Keratinocyte (primary cell): Measurements from ENCODE around the gene TOM1L2. TPM values are rescaled to one million over a fixed set of nuclear protein-coding genes. Genes with fewer than 3 reads are reported as not detected.

Experiments
- DNase-seq: peaks from one replicate; pipeline ENCODE4 v3.0.0-alpha.2; 2011; ENCODE audit warnings: low read depth, missing footprints, low spot score
- FAIRE-seq: peaks from 2 replicates; lab custom pipeline; 2011; peaks lifted over from hg19 to GRCh38; lab: Jason Lieb, UNC
- H2AFZ ChIP-seq: 2 replicates; pipeline ENCODE4 v1.6.0; 2012; ENCODE audit warnings: low read length, control low read depth, inconsistent platforms; ENCODE audit not compliant: control insufficient read depth
- H3K27ac ChIP-seq: 2 replicates; pipeline ENCODE4 v1.5.1; 2011; ENCODE audit warnings: low read length; ENCODE audit not compliant: control insufficient read depth, insufficient read depth
- H3K27me3 ChIP-seq: 3 replicates; pipeline ENCODE4 v1.6.0; 2011; ENCODE audit warnings: low read length; ENCODE audit not compliant: control insufficient read depth, insufficient read depth; ENCODE audit errors: extremely low read depth
- H3K36me3 ChIP-seq, 2 experiments: 2 replicates in 1 of 2; 3 replicates in 1 of 2; pipeline ENCODE4 v1.5.1; 2011; ENCODE audit warnings: low read length in 2 of 2, mild to moderate bottlenecking in 1 of 2; ENCODE audit not compliant: control insufficient read depth in 2 of 2, insufficient read depth in 2 of 2; ENCODE audit errors: extremely low read depth in 1 of 2
- H3K4me1 ChIP-seq: 3 replicates; pipeline ENCODE4 v1.5.1; 2011; ENCODE audit warnings: low read length; ENCODE audit not compliant: control insufficient read depth, insufficient read depth; ENCODE audit errors: extremely low read depth
- H3K4me2 ChIP-seq: 3 replicates; pipeline ENCODE4 v1.6.0; 2011; ENCODE audit warnings: low read depth, low read length; ENCODE audit not compliant: control insufficient read depth, insufficient read depth; ENCODE audit errors: extremely low read depth
- H3K4me3 ChIP-seq, 3 experiments: fragments of 200-600 bp in 1 of 3; sonication (generic) in 1 of 3; 2 replicates in 2 of 3; 3 replicates in 1 of 3; pipeline ENCODE4 v1.5.1; 2011 to 2016; ENCODE audit warnings: low read length in 3 of 3, mild to moderate bottlenecking in 3 of 3, control low read depth in 2 of 3, inconsistent platforms in 1 of 3, low read depth in 1 of 3, mixed read lengths in 1 of 3, mixed run types in 1 of 3, moderate library complexity in 1 of 3; ENCODE audit not compliant: control insufficient read depth in 2 of 3, insufficient read depth in 2 of 3; ENCODE audit errors: extremely low read depth in 1 of 3
- H3K79me2 ChIP-seq: 2 replicates; pipeline ENCODE4 v1.6.0; 2012; ENCODE audit warnings: low read length; ENCODE audit not compliant: control insufficient read depth, insufficient read depth
- H3K9ac ChIP-seq: 3 replicates; pipeline ENCODE4 v1.6.0; 2011; ENCODE audit warnings: low read length; ENCODE audit not compliant: control insufficient read depth, insufficient read depth; ENCODE audit errors: extremely low read depth
- H3K9me1 ChIP-seq: 3 replicates; pipeline ENCODE4 v1.6.0; 2011; ENCODE audit warnings: low read length; ENCODE audit not compliant: control insufficient read depth, insufficient read depth; ENCODE audit errors: extremely low read depth
- H3K9me3 ChIP-seq: 2 replicates; pipeline ENCODE4 v1.5.1; 2012; ENCODE audit warnings: low read depth, low read length; ENCODE audit not compliant: control insufficient read depth
- H4K20me1 ChIP-seq: 3 replicates; pipeline ENCODE4 v1.6.0; 2011; ENCODE audit warnings: low read length; ENCODE audit not compliant: control insufficient read depth, insufficient read depth; ENCODE audit errors: extremely low read depth
- EZH2 ChIP-seq: IDR thresholded peaks from one replicate; pipeline ENCODE4 v1.6.1; 2012; ENCODE audit warnings: inconsistent platforms, mild to moderate bottlenecking, low read length, moderate library complexity
- dilution Hi-C: fragments of 300-500 bp; cut with MboI; formaldehyde crosslinking; loops from one replicate; pipeline ENCODE4 v1.7.0; 2020; ENCODE audit warnings: low sequenced_read_pairs; ENCODE audit not compliant: extremely low pct_ligation_motif_present
- polyA plus RNA-seq, 5 experiments: library from polyadenylated mRNA; depleted of rRNA in 3 of 5; stranded (reverse) in 3 of 5; stranded (forward) in 1 of 5; unstranded in 1 of 5; fragments of >200 nt; gene quantifications; 1 replicate in 1 of 5; 2 replicates in 3 of 5; 3 replicates in 1 of 5; pipeline versions ENCODE4 v1.2.1 to v1.2.3, GENCODE V29; 2011 to 2012; ENCODE audit warnings: missing spikeins in 2 of 5, low read depth in 1 of 5, low replicate concordance in 1 of 5
- TF ChIP-seq, protein P1 (sequence below), 3 experiments: IDR thresholded peaks in 1 of 3; conservative IDR thresholded peaks in 1 of 3; optimal IDR thresholded peaks in 1 of 3; 2 replicates in 2 of 3; 3 replicates in 1 of 3; pipeline versions ENCODE3 to v1.5.1; 2011; ENCODE audit warnings: low read length in 3 of 3, mild to moderate bottlenecking in 3 of 3, moderate library complexity in 2 of 3, control low read depth in 1 of 3, inconsistent platforms in 1 of 3; ENCODE audit not compliant: insufficient read depth in 2 of 3; ENCODE audit errors: extremely low read depth in 1 of 3

The TOM1L2 gene
- polyA plus RNA-seq, 1 donor (not counting 4 experiments of a cell fraction or from before 2014, with no cell fraction given), result 36.3 TPM

DNA sequence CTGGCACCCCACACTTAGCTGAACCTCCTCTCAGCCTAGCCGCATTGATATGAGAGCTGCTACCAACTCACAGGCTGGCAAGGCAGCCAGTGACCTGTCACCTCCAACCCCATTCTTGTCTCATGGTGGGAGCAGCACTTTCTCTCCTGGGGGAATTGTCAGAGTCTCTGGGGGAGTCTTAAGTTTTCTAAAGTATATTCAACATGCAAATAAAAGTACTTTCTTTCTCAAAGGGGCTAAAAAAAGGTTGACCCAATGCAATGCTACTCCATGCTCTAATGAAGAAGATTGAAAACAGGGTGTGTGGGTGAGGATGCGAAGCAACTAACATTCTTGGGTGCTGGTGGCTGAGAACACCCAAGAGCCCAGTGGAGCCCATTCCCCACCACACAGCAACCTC is 82.3 kb downstream of the TOM1L2 start:
- no peak for DNase-seq
- dilution Hi-C loops, result no loop called here
- Histone ChIP-seq H3K4me1 (peaks cover 7% of the 10 kb centered on the region), H4K20me1 (no peaks in the 10 kb centered on the region), H3K9me3 (no peaks in the 10 kb centered on the region), H3K9ac (no peak overlapping the region), H3K9me1 (no peaks in the 10 kb centered on the region), H3K27me3 (no peaks in the 10 kb centered on the region), H3K36me3 (peaks cover 23 to 45% of the 10 kb centered on the region in 2 experiments), H2AFZ (no peak overlapping the region), H3K4me2 (no peak overlapping the region), H3K79me2 (no peaks in the 10 kb centered on the region), H3K27ac (no peak overlapping the region), H3K4me3 (no peak overlapping the region)
- TF ChIP-seq EZH2, result no peak
- TF ChIP-seq, protein P1, sequence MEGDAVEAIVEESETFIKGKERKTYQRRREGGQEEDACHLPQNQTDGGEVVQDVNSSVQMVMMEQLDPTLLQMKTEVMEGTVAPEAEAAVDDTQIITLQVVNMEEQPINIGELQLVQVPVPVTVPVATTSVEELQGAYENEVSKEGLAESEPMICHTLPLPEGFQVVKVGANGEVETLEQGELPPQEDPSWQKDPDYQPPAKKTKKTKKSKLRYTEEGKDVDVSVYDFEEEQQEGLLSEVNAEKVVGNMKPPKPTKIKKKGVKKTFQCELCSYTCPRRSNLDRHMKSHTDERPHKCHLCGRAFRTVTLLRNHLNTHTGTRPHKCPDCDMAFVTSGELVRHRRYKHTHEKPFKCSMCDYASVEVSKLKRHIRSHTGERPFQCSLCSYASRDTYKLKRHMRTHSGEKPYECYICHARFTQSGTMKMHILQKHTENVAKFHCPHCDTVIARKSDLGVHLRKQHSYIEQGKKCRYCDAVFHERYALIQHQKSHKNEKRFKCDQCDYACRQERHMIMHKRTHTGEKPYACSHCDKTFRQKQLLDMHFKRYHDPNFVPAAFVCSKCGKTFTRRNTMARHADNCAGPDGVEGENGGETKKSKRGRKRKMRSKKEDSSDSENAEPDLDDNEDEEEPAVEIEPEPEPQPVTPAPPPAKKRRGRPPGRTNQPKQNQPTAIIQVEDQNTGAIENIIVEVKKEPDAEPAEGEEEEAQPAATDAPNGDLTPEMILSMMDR (optimal IDR thresholded peaks at IDR 0.05 in 1 of 3, IDR thresholded peaks at IDR 0.05 in 1 of 3, conservative IDR thresholded peaks at IDR 0.05 in 1 of 3; ENCODE audit: extremely low read depth in 1 of 3, insufficient read depth in 2 of 3, low read length in 3 of 3), result no peak
- no peak for FAIRE-seq

DNA sequence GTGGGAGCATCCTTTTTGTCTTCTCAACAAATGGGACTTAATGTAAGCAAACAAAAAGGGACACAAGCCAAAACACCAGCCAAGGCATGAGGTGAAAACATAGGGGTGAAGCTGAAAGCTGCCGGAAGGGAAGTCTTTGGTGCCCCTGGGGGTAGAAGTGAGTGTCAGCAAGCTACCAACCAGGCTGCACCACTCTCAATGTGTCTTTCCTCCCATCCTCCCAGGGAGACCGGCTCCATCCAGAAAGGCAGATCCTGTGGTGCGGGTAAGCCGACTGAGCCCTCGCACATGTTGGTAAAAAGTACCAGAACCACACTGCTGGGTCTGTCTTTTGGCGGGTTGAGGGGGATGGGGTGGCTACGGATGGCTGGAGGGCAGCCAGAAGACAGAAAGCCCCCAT is 83.4 kb downstream of the TOM1L2 start:
- dilution Hi-C loops, result no loop called here
- TF ChIP-seq, protein P1 (optimal IDR thresholded peaks at IDR 0.05 in 1 of 3, IDR thresholded peaks at IDR 0.05 in 1 of 3, conservative IDR thresholded peaks at IDR 0.05 in 1 of 3; ENCODE audit: extremely low read depth in 1 of 3, insufficient read depth in 2 of 3, low read length in 3 of 3), result peak in 1 of 3 experiments; percentile 16
- TF ChIP-seq EZH2, result no peak
- Histone ChIP-seq H3K79me2 (no peaks in the 10 kb centered on the region), H3K4me1 (peaks cover 7% of the 10 kb centered on the region), H3K27ac (no peak overlapping the region), H2AFZ (no peak overlapping the region), H3K4me3 (no peak overlapping the region), H3K9ac (no peak overlapping the region), H3K9me1 (no peaks in the 10 kb centered on the region), H3K9me3 (no peaks in the 10 kb centered on the region), H3K27me3 (no peaks in the 10 kb centered on the region), H3K36me3 (peaks cover 26 to 44% of the 10 kb centered on the region in 2 experiments), H3K4me2 (no peak overlapping the region), H4K20me1 (no peaks in the 10 kb centered on the region)
- no peak for FAIRE-seq
- DNase-seq, result no peak
